CD4-positive, alpha-beta T cell treated with Interleukin-12 subunit alpha and Interleukin-12 subunit beta, for 1 hour (primary cell): Measurements from ENCODE around the gene UBE3B.
"Not testable (repeated sequence)": the region's sequence is repeated elsewhere in the genome, so short reads cannot be mapped to it uniquely, and the experiment has no call there.

ENCODE experiments used
- DNase-seq: peaks from one replicate; pipeline ENCODE4 v3.0.0-alpha.2; 2020

The UBE3B gene

DNA sequence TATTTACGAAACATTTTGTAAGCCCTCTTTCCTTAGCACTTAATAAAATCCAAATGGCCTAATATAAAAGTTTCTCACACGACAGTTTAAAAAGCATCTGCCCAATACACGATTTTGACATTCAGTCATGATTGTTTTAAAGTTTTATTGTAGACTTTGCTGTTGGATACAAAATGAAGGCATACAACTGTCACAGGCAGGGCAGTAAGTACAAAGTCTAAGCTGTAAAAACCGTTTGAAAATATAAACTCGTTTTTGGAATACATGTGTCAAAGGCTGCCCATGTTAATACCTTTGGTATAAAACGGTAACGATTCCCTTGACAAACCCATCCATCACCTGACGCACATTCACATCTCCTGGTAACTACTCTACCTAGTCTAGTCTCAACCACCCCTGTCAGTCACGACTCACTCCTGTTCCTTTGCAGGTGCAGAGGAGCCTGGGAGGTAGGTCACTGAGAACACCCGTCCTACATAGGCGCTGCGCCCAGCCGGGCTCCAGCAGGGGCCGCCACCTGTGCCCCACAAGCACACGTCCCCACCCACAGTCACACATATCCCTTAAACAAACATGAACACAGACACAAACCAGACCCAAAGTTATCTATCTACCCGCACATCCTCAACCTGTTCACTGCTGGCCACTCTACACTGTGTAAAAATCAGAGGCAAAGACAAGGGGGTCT, 27.4 kb upstream of the UBE3B start:
- no peak for DNase-seq

- no peak for DNase-seq
Measured at GRCh38 chr12:109450980-109451379, 26.5 kb upstream of the UBE3B start.

DNA sequence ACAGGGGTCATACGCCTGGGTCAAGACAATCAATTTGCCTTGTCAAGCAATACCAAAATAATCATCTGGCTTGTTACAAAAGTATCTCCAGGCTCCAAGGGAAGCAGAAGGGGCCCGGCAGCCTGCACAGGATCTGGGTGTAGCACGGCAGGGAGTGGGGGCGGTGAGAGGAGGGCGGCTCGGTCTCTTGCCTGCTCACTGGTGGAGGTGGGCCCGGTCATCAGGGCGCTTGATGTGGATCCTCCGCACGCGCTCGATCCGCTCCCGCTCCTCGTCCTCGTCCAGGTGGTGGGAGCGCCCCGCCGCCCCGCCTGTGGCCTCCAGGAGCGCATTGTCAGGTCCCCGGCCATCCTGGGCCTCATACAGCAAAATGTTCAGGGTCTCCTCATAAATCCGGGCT, 26.0 kb upstream of the UBE3B start:
- no peak for DNase-seq

DNA sequence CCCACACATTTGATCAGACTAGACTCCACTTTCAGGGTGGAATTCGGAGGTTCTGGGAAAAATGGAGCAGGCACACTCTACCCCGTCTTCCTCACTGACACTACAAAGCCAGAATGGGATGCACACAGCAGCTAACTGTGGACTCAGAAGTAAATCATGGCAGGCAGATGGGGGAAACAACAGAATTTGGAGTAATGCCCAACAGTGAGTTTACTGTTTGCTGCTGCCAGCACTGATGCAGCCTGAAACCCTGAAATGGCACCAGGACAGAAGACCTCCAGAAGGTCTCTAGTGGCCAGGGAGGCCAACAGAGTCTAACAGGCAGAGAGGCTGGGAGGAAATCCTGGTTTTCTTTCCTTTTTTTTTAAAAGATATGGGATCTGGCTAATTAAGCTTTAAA, 24.9 kb upstream of the UBE3B start:
- no peak for DNase-seq

DNA sequence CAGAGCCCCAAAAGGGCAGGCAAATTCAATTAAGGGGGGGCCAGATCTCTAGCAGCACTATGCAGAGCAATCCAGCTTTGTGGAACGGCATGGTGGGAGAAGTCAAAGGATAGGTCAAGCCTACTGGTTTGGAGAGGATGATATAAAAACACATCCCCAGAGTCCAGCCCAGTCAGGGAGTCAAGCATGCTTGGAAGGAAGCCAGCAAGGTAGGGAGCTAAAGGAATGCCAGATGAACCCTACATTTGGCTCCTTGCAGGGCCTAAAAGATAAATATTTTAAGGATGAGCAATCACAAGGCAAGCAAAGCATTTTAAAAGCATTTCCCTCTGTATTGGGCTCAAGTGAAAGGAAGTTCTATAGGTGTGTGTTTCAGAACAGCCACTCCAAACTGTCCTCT, 21.7 kb upstream of the UBE3B start:
- DNase-seq: no peak

GRCh38 chr12:109458086-109458485, 19.3 kb upstream of the UBE3B start:
- DNase-seq: no peak

DNA sequence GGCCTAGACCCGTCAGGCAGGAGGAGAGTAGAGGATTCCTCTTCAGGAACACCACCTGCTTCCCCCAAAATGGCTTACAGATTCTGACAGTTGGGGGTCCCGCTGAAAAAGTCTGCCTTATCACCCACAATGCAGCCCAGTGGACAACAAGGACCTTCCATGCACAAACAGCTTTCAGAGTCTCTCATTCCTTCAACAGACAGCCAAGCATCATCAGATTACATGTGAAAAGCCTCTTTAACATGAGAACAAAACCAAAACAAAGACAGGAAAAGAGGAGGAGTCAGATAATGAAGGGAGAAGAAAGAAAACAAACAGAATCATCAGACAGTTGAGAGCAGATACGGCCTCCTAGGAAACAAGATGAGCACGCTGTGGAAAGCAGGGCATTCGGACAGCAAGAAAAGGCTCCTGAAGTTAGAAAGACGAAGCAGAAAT, 18.6 kb upstream of the UBE3B start:
- DNase-seq: no peak

DNA sequence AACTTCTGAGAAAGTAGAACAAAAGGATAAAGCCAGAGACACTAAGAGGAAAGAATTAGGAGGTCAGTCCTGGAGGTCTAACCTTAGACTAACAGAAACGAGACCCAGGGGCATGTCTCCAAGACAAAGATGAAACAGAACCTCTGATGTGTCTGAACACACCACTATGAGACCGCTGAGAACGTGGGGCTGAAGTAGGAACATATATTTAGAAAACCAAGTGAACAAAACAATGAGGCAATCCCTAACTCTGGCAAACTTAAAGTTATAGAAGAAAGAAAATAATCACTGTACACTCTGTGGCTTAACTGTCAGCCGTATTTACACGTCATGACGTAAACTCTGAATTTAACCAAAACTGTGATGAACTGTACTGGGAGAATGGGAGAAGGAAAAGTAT, 18.2 kb upstream of the UBE3B start:
- DNase-seq: no peak

GRCh38 chr12:109460538-109460937, 16.9 kb upstream of the UBE3B start:
- no peak for DNase-seq

DNA sequence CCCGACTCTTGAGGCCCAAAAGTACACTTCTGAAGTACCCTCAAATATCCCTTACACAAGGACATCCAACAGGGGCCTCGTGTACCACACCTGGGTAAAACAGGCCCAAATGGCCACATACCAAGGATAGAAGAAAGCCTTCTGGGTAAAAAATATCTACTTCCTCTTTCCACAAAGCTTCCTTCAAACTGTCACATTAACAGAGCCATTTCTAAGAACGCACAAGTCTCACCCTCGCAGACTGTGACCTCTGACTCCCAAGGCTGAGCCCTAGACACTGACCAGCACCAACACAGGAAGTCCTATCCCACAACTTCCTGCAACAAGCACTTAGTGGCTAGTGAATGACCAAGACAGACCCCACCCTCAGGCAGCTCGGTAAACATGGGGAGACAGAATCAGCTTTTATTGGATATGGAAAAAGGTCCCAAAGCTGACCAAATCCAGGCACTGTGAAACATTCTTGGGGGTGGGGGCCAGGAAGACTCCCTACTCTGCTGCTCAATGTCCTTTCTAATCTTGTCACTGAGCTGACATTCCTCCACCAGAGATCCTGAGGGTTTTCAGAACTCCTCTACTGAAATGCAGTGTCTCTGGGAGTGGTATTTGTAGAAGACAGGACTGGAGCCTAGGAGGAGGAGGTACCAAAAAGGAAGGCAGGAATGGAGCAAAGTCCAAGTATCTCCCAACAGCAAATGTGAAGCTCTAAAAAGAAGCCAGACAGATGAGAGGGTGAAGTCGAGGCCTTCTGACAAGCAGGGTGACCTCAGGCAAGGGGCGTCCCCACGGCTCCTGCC, 16.2 kb upstream of the UBE3B start:
- no peak for DNase-seq

DNA sequence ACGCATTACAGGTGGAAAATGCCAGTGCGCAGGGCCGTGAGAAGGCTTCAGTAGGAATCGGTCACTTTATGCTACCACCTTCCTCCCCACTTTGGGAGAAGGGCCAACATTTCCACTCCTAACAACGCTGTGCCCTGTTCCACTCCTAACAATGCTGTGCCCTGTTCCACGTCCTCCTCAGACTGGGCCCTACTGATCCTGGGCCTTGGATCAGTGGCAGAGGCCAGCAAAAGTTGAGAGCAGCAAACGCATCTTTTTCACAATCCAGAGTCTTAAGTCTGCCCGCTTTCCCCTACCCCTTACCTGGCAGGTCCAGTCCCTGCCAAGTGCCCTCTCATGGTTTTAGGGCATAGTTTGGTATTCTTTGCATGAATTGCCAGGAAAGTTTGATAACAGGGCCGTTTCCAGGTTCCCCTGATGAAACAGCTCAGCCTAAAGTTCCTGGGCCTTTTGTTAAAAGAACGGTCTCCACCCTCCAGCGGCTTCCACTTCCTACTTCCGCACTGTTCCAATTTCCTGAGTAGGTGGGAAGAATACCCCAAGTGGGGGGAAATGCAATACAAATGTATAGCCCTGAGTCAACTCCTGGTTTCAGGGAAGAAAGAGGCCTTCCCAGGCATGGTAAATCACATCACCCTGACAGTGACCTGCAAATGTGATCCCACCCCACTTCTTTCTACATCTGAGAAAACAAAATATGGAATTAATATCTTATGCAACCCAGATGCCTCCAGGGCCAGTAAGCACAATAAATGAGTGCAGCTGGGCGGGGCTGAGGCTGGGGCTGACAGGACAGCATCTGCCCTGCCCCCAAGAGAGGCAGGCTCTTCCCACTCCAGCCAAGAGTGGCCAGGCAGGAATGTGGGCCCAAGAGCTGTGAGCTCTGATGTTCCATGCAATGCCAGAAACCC, 15.3 kb upstream of the UBE3B start:
- DNase-seq: no peak

- DNase-seq: no peak
Measured at GRCh38 chr12:109462868-109463692, 14.4 kb upstream of the UBE3B start.

DNA sequence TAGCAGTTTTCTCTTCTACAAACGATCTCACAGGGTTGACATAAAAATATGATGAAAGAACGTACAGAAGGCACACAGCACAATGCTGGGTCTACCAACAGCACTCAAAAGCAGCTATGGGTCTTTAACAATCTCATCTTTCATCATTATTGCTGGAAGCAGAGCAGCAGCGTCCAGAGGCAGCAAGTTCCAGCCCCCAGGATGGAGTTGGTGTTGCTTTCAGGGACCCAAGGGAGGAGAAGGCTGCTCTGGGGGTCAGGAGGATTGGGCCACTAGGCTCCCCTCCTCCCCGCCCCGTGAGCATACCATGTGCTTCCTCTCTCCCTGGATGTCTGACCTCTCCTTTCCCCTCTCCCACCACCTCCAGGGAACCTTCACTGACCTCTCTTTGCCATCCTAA, 13.7 kb upstream of the UBE3B start:
- no peak for DNase-seq

GRCh38 chr12:109464642-109465351, 12.6 kb upstream of the UBE3B start:
- no peak for DNase-seq

GRCh38 chr12:109466305-109466704, 11.1 kb upstream of the UBE3B start:
- no peak for DNase-seq

- DNase-seq: no peak
Measured at GRCh38 chr12:109466821-109467220, 10.6 kb upstream of the UBE3B start.

DNA sequence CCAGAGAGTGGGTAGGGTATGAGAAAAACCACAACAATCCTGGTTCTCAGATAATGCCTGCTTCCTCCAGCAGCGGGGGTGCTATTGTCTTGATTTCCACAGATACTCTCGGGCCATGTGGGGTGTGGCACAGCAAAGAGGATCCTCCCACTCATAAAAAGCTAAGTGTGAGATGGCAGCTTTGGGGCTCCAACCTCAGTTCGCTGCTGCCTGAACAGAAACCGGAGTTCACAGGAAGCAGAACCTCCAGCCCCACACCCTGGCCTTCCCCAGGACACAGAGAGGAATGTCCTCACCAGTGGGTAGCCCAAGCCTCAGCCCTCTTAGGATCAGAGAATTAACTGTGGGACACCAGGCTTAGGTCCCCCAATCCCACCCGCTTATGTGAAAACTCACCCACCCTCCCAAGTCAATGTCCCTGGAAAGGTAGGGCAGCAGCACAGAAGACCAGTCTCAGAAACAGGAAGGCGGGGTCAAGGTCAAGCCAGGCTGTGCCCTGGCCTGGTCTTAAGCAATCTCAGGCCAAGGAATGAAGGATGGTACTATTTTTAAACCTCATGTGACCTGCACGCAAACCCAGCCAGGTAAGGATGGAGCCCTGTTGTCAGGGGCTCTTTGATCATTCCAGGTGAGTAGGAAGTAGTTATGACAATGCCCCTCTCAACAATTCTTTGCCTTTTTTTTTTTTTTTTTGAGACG, 9.3 kb upstream of the UBE3B start:
- no peak for DNase-seq

- no peak for DNase-seq
Measured at GRCh38 chr12:109469517-109469916, 7.9 kb upstream of the UBE3B start.

- DNase-seq: no peak
Measured at GRCh38 chr12:109473006-109473405, 4.4 kb upstream of the UBE3B start.

- DNase-seq: not testable (repeated sequence)
Measured at GRCh38 chr12:109473526-109474270, 3.7 kb upstream of the UBE3B start.
